ENCODE results near the gene PCSK1N.
"Not testable (repeated sequence)": the region's sequence is repeated elsewhere in the genome, so short reads cannot be mapped to it uniquely, and the experiment has no call there.

PCSK1N gene

DNA sequence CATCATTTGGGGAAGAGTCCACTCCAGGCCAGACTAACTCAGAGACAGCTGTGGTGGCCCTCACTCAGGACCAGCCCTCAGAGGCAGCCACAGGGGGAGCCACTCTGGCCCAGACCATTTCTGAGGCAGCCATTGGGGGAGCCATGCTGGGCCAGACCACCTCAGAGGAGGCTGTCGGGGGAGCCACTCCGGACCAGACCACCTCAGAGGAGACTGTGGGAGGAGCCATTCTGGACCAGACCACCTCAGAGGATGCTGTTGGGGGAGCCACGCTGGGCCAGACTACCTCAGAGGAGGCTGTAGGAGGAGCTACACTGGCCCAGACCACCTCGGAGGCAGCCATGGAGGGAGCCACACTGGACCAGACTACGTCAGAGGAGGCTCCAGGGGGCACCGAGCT is 12.4 kb downstream of the PCSK1N start:
- no peak for DNase-seq (ENCODE audit: low read depth)

DNA sequence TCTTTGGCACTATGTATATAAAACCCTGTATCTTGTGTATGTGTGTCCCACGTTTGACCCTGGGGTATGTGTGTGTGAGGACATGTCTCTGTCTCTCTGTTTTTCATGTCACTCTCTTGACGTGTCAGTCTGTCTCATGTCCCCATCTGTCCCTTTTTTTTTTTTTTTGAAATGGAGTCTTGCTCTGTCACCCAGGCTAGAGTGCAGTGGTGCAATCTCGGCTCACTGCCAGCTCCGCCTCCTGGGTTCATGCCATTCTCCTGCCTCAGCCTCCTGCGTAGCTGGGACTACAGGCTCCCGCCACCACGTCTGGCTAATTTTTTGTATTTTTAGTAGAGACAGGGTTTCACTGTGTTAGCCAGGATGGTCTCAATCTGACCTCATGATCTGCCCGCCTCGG is 16.0 kb downstream of the PCSK1N start:
- not testable (repeated sequence) for DNase-seq (ENCODE audit: low read depth)

DNA sequence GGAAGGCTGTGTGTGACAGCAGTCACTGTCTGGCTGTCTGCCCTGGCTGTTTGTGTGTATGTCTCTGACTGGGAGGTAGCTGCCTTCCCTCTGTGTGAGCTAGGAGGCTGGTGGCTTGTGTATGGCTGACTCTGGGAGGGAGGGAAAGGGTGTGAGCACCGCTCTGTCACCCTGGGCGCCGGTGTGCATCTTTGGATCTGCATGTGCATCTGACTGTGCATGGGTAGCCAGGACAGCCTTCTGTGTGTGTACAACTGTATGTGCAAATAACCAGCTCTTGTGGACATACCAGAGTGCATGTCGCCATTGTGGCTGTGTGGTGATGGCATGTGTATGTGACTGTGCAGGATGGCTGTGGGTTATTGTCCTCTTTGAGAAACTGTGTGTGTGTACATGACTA is 16.5 kb downstream of the PCSK1N start:
- no peak for DNase-seq (ENCODE audit: low read depth)

- no peak for DNase-seq (ENCODE audit: low read depth)
Observed at GRCh38 chrX:48818098-48818497, 17.3 kb downstream of the PCSK1N start.

- DNase-seq (ENCODE audit: low read depth) = no peak
Observed at GRCh38 chrX:48816014-48816810, 19.2 kb downstream of the PCSK1N start.

DNA sequence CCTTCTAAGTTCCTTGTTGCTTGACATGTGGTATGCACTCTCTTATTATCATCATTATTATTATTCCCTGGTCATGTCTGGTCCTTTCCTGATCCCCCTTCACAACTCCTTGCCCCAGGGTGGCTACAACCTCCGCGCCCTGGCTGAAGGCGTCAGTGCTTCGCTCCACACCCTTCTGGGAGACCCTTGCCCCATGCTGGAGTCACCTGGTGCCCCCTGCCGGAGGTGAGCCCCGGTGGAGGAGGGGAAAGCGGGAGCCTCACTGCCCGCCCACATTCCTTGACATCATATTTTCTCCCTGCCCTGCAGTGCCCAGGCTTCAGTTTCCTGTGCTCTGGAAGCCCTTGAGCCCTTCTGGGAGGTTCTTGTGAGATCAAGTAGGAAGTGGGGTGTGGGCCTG is 20.1 kb downstream of the PCSK1N start:
- DNase-seq (ENCODE audit: low read depth) = no peak

GRCh38 chrX:48814722-48815121 is 20.7 kb downstream of the PCSK1N start:
- no peak for DNase-seq (ENCODE audit: low read depth)

DNA sequence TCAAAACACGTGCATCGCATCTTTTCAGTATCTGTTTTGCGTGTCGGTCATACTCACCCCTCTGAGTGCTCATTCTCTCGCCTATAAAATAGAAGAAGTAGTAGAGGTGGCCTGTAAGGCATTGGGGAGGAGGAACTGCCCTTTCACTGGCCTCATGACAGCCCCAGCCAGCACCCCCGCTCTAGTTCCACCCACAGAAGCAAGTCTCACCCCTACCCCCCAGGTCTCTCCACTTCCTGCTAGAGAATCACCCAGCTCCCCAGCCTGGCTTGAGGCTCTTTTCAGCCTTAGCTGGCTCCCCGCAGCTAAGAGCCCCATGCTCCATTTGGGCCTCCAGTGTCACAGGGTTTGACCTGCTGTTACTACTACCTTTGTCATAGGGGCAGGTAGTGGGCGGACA is 21.8 kb downstream of the PCSK1N start:
- no peak for DNase-seq (ENCODE audit: low read depth)

- no peak for DNase-seq (ENCODE audit: low read depth)
Observed at GRCh38 chrX:48806081-48806480, 29.3 kb downstream of the PCSK1N start.

GRCh38 chrX:48802905-48803200 is 32.6 kb downstream of the PCSK1N start:
- no peak for DNase-seq (ENCODE audit: low read depth)

DNA sequence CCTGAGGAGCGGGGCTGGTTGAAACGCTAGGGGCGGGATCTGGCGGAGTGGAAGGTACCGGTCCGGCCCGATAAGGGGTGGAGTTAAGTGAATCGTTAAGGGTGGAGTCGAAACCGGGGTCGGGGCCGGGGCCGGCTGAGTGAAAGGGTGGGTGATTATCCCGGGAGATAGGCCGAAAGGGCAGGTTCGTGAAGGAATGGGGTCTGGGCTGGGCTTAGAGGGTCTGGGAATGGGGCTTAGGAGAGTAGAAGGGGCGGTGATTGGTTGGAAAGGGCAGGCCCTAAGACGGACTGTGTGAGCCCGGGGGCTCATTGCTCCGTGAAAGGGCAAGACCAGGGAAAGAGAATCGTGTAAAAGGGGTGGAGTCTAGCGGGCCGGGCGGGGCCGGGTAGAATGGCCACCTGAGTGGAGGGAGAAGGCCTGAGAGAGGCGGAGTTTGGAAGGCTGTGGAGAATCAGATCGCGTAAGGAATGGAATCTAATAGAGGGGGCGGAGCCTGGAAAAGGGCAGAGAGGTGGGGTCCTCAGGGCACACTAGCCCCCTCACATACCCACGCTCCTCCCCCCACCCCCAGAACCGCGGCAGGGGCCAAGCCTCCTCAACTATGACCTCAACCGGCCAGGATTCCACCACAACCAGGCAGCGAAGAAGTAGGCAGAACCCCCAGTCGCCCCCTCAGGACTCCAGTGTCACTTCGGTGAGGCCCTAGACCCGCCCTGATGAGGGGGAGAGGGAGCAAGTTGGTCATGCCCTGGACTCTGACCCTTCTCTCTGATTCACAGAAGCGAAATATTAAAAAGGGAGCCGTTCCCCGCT is 33.1 kb downstream of the PCSK1N start:
- peak; percentile 20 for DNase-seq (ENCODE audit: low read depth)

DNA sequence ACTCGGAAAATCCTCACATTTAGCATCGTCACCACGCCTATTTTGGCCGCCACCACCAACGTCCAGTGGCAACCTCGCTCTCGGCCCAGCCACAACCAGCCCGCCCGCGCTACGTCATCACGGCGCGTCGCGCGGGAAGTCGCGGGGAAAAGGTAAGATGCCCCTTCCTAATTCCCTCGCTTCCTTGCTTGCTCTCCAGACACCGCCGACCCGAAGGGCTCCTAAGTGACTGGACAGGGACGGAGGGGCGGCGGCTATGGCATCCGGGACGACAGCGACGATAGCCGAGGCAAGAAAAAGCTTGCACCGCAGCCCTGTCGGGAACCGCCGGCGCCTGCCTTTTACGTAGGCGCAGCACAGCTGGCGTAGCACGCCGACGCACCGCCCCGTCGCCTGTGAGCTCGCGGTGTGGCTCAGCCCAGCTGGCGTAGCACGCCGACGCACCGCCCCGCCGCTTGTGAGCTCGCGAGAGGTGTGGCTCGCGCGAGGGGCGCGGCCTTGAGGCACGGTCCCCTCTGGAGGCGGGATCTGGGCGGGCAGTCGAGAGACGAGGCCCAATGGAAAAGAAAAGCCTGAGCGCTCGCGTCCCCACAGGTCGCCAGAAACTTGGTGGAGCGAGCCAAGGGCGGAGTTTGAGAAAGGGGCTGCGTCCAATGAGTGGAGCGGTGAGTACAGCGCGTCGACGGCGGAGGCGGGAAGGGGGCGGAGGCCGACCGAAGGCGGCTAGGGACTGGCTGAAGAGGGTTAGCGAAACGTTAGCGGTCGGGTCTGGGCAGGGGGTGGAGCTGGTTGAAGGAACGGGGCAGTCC is 33.9 kb downstream of the PCSK1N start, which contains the start of gene HDAC6:
TSS of gene HDAC6 (plus strand) at position 788 of the 809 bp plus-strand sequence. CDS start 626 bp downstream, outside the sequence.
- DNase-seq (ENCODE audit: low read depth) = peak; percentile 70

DNA sequence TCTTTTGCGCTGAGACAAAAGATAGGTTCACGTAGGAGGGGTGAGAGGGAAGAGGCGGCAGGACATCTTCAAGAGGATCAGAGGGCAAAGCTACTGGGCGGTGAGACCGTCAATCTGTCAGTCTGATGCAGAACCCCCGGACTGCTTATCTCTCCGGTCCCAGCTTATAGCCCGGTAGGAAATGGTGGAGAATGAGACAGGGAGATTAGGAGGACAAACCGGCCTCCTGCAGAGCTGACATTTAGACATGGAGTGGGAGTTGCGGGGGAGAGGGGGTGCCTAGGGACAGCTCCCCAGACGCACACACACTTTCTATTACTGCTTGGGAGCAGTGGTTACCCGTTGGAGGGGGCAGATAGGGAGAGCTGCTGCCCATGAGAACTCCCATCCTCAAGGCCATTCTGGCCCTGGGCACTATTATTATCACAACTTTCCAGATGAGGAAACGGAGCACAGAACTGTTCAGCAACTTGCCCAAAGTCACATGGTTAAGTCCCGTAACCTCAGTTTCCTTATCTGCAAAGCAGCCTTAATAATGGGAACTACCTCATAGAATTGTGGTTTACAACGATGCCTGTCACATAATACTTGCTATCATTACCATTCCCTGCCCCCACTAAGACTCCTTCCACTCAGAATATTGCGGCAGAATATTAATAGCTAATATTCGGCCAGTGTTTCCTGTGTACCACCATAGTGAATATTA is 34.7 kb downstream of the PCSK1N start:
- DNase-seq (ENCODE audit: low read depth) = no peak

DNA sequence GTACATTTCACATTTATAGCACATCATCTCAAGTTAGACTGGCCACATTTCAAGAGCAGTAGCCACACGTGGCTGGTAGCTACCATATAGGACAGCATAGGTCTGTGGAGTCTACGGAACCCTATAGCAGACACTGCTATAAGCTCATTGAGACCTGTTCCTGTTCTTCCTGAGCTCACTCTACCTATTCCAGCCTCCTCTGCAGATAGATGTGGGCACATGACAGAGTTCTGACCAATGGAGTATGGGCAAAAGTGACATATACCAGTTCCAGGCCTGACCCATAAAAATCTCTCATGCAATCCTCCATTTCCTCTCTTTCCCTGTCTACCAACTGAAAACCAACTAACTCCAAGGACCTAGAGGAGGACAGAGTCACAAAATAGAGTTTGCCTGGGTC is 37.1 kb downstream of the PCSK1N start:
- no peak for DNase-seq (ENCODE audit: low read depth)

DNA sequence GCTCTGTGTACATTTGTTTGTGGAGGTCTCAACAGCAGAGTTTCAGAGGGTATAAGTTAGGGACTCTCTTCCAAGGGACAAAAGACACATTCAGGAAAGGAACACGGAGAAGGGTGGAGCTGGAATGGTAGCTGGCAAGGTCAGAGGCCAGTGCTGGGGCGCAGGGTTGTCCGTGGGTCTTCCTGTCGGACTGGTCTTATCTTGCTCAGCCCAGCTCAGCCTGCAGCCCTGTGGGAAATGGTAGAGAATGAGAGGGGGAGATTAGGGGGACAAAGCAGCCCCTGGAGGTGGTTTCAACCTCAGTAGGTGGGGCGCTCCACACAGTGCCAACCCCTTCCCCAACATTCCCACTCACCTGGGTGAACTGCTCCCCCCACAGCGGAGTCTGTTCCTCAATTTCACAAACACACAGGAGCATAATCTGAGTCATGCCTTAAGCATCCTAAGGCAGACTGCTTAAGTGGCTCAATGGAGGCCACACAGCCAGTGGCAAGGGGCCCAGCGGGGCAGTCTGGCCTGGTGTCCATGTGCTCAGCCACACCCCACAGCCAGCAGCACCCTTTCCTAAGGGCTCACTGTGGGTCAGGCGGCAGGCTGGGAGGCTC is 40.4 kb downstream of the PCSK1N start:
- no peak for DNase-seq (ENCODE audit: low read depth)

DNA sequence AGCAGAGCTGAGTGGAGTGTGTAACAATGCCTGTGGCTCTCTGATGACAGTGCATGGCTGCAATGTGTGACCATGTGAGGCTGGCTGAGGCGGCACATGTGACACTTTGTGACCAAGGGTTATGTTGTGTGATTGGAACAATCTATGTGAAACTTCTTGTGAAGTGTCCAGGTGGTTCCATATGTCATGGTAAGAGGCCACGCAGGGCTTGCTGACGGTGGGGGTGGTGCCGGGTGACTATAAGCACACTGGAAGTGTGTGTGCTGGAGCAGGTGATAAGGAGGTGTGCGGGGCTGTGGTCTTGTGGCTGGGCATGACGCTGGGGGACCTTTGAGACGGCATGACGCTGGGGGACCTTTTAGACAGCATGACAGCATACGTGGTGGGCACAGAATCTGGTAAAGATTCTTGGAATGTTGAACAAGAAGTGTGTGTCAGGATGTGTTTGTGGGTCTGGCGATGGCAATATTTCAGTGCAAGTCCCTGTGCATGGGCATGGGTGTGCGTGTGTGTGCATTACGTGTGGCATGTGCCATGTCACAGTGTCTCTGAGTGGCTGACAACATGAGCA is 41.0 kb downstream of the PCSK1N start:
- DNase-seq (ENCODE audit: low read depth) = no peak

GRCh38 chrX:48793935-48794334 is 41.5 kb downstream of the PCSK1N start:
- DNase-seq (ENCODE audit: low read depth) = no peak

- DNase-seq (ENCODE audit: low read depth) = no peak
Observed at GRCh38 chrX:48792219-48792618, 43.2 kb downstream of the PCSK1N start.

DNA sequence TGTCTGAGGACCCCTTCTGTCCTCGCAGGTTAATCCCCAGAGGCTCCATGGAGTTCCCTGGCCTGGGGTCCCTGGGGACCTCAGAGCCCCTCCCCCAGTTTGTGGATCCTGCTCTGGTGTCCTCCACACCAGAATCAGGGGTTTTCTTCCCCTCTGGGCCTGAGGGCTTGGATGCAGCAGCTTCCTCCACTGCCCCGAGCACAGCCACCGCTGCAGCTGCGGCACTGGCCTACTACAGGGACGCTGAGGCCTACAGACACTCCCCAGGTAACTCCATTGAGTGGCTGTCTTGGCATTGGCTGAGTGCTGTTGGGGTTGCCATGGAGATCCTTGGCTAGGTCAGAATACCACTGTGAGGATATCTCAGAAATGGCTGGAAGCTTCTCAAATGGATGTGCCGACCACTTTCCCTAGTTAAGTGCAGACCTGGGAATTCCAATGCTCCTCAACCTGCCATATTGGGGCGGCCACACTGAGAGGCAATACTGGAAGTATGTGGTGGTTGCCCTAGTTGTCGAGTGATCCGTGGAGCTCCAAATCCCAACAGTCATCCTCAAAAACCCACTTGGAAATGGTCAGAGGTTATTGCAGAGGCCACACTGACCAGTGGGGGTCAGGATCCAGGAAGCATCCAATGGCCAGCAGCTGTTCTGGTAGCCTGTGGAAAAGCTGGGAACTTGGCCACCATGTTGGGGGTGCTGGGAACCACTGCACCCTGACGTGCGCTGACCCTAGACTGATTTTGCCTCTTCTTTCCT is 44.2 kb downstream of the PCSK1N start:
- no peak for DNase-seq (ENCODE audit: low read depth)

GRCh38 chrX:48790477-48790876 is 44.9 kb downstream of the PCSK1N start:
- DNase-seq (ENCODE audit: low read depth) = no peak
